Keratinocyte (primary cell): ENCODE measurements around the gene GOLIM4. TPM values are rescaled to one million over a fixed set of nuclear protein-coding genes. Genes with fewer than 3 reads are reported as not detected.

Experiments
- DNase-seq: peaks from one replicate; pipeline ENCODE4 v3.0.0-alpha.2; 2011; ENCODE audit warnings: low read depth, missing footprints, low spot score
- FAIRE-seq: peaks from 2 replicates; lab custom pipeline; 2011; peaks lifted over from hg19 to GRCh38; lab: Jason Lieb, UNC
- H2AFZ ChIP-seq: 2 replicates; pipeline ENCODE4 v1.6.0; 2012; ENCODE audit warnings: low read length, control low read depth, inconsistent platforms; ENCODE audit not compliant: control insufficient read depth
- H3K27ac ChIP-seq: 2 replicates; pipeline ENCODE4 v1.5.1; 2011; ENCODE audit warnings: low read length; ENCODE audit not compliant: control insufficient read depth, insufficient read depth
- H3K27me3 ChIP-seq: 3 replicates; pipeline ENCODE4 v1.6.0; 2011; ENCODE audit warnings: low read length; ENCODE audit not compliant: control insufficient read depth, insufficient read depth; ENCODE audit errors: extremely low read depth
- H3K36me3 ChIP-seq, 2 experiments: 2 replicates in 1 of 2; 3 replicates in 1 of 2; pipeline ENCODE4 v1.5.1; 2011; ENCODE audit warnings: low read length in 2 of 2, mild to moderate bottlenecking in 1 of 2; ENCODE audit not compliant: control insufficient read depth in 2 of 2, insufficient read depth in 2 of 2; ENCODE audit errors: extremely low read depth in 1 of 2
- H3K4me1 ChIP-seq: 3 replicates; pipeline ENCODE4 v1.5.1; 2011; ENCODE audit warnings: low read length; ENCODE audit not compliant: control insufficient read depth, insufficient read depth; ENCODE audit errors: extremely low read depth
- H3K4me2 ChIP-seq: 3 replicates; pipeline ENCODE4 v1.6.0; 2011; ENCODE audit warnings: low read depth, low read length; ENCODE audit not compliant: control insufficient read depth, insufficient read depth; ENCODE audit errors: extremely low read depth
- H3K4me3 ChIP-seq, 3 experiments: fragments of 200-600 bp in 1 of 3; sonication (generic) in 1 of 3; 2 replicates in 2 of 3; 3 replicates in 1 of 3; pipeline ENCODE4 v1.5.1; 2011 to 2016; ENCODE audit warnings: low read length in 3 of 3, mild to moderate bottlenecking in 3 of 3, control low read depth in 2 of 3, inconsistent platforms in 1 of 3, low read depth in 1 of 3, mixed read lengths in 1 of 3, mixed run types in 1 of 3, moderate library complexity in 1 of 3; ENCODE audit not compliant: control insufficient read depth in 2 of 3, insufficient read depth in 2 of 3; ENCODE audit errors: extremely low read depth in 1 of 3
- H3K79me2 ChIP-seq: 2 replicates; pipeline ENCODE4 v1.6.0; 2012; ENCODE audit warnings: low read length; ENCODE audit not compliant: control insufficient read depth, insufficient read depth
- H3K9ac ChIP-seq: 3 replicates; pipeline ENCODE4 v1.6.0; 2011; ENCODE audit warnings: low read length; ENCODE audit not compliant: control insufficient read depth, insufficient read depth; ENCODE audit errors: extremely low read depth
- H3K9me1 ChIP-seq: 3 replicates; pipeline ENCODE4 v1.6.0; 2011; ENCODE audit warnings: low read length; ENCODE audit not compliant: control insufficient read depth, insufficient read depth; ENCODE audit errors: extremely low read depth
- H3K9me3 ChIP-seq: 2 replicates; pipeline ENCODE4 v1.5.1; 2012; ENCODE audit warnings: low read depth, low read length; ENCODE audit not compliant: control insufficient read depth
- H4K20me1 ChIP-seq: 3 replicates; pipeline ENCODE4 v1.6.0; 2011; ENCODE audit warnings: low read length; ENCODE audit not compliant: control insufficient read depth, insufficient read depth; ENCODE audit errors: extremely low read depth
- EZH2 ChIP-seq: IDR thresholded peaks from one replicate; pipeline ENCODE4 v1.6.1; 2012; ENCODE audit warnings: inconsistent platforms, mild to moderate bottlenecking, low read length, moderate library complexity
- dilution Hi-C: fragments of 300-500 bp; cut with MboI; formaldehyde crosslinking; loops from one replicate; pipeline ENCODE4 v1.7.0; 2020; ENCODE audit warnings: low sequenced_read_pairs; ENCODE audit not compliant: extremely low pct_ligation_motif_present
- polyA plus RNA-seq, 5 experiments: library from polyadenylated mRNA; depleted of rRNA in 3 of 5; stranded (reverse) in 3 of 5; stranded (forward) in 1 of 5; unstranded in 1 of 5; fragments of >200 nt; gene quantifications; 1 replicate in 1 of 5; 2 replicates in 3 of 5; 3 replicates in 1 of 5; pipeline versions ENCODE4 v1.2.1 to v1.2.3, GENCODE V29; 2011 to 2012; ENCODE audit warnings: missing spikeins in 2 of 5, low read depth in 1 of 5, low replicate concordance in 1 of 5
- TF ChIP-seq, protein P1 (sequence below), 3 experiments: IDR thresholded peaks in 1 of 3; conservative IDR thresholded peaks in 1 of 3; optimal IDR thresholded peaks in 1 of 3; 2 replicates in 2 of 3; 3 replicates in 1 of 3; pipeline versions ENCODE3 to v1.5.1; 2011; ENCODE audit warnings: low read length in 3 of 3, mild to moderate bottlenecking in 3 of 3, moderate library complexity in 2 of 3, control low read depth in 1 of 3, inconsistent platforms in 1 of 3; ENCODE audit not compliant: insufficient read depth in 2 of 3; ENCODE audit errors: extremely low read depth in 1 of 3

The GOLIM4 gene
- polyA plus RNA-seq, 1 donor (not counting 4 experiments of a cell fraction or from before 2014, with no cell fraction given): 13.4 TPM

DNA sequence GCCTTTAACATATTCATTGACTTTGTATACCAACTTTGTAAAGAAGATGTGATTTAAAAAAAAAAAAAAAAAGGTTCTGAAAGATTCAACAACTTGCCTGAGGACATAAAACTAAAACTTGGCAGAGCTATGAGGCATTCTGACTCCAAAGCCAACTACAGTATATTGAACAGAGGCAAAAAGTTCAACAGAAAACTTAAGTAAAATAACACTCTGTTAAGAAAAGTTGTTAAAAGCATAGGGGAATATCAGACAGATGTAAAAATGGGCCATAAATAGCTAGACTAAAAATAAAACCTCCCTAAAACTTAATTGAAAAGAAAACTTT lies 23.4 kb downstream of the GOLIM4 start:
- FAIRE-seq: no peak

DNA sequence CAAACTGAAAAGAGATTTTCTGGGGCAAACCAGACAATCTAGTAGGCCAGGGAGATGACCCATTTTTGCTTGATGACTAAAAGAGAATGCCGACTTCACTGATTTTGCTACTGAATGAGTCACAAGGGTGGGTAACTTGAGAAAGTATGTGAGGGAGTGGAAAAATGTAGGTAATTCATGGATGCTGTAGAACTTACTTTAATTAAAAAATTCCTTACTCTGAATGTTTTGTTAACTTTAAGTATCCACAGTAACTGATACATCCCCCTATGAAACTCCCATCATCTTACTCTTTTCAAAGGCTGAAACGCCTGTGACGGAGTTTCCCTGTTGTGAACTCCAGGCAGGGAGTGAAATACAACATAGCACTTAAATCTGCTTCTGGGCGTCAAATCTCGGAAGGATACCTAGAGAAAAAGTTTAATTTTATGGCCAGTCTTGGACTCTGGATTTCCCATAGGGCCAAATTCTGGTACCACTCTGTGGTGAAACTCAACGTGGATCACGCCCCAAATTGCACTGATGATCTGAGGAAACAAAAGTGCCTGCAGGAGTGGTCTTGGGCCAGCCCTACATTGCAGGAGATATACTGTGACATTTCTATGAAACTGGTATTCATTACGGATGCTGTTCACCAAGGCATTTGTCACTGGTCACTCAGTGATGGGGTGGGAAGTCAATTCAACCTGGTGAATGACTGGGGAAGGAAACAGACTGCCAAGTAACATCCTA lies 24.0 kb downstream of the GOLIM4 start:
- H3K27me3 ChIP-seq: no peaks in the 10 kb centered on the region
- H3K79me2 ChIP-seq: peaks cover 12% of the 10 kb centered on the region
- peak; percentile 85 for FAIRE-seq
- DNase-seq: peak; percentile 59
- peak overlapping the region; percentile 50 for H2AFZ ChIP-seq
- no peaks in the 10 kb centered on the region for H4K20me1 ChIP-seq
- no peaks in the 10 kb centered on the region for H3K9me3 ChIP-seq
- peak overlapping the region; percentile 87 for H3K4me2 ChIP-seq
- H3K9ac ChIP-seq: peak overlapping the region; percentile 60
- H3K4me1 ChIP-seq: peaks cover 21% of the 10 kb centered on the region
- H3K36me3 ChIP-seq: no peaks in the 10 kb centered on the region
- TF ChIP-seq EZH2: no peak
- TF ChIP-seq, protein P1, sequence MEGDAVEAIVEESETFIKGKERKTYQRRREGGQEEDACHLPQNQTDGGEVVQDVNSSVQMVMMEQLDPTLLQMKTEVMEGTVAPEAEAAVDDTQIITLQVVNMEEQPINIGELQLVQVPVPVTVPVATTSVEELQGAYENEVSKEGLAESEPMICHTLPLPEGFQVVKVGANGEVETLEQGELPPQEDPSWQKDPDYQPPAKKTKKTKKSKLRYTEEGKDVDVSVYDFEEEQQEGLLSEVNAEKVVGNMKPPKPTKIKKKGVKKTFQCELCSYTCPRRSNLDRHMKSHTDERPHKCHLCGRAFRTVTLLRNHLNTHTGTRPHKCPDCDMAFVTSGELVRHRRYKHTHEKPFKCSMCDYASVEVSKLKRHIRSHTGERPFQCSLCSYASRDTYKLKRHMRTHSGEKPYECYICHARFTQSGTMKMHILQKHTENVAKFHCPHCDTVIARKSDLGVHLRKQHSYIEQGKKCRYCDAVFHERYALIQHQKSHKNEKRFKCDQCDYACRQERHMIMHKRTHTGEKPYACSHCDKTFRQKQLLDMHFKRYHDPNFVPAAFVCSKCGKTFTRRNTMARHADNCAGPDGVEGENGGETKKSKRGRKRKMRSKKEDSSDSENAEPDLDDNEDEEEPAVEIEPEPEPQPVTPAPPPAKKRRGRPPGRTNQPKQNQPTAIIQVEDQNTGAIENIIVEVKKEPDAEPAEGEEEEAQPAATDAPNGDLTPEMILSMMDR (optimal IDR thresholded peaks at IDR 0.05 in 1 of 3, IDR thresholded peaks at IDR 0.05 in 1 of 3, conservative IDR thresholded peaks at IDR 0.05 in 1 of 3; ENCODE audit: extremely low read depth in 1 of 3, insufficient read depth in 2 of 3, low read length in 3 of 3): no peak
- dilution Hi-C loops: no loop called here
- peak overlapping the region in 2 of 3 experiments; percentile 36 to 47 for H3K4me3 ChIP-seq
- H3K27ac ChIP-seq: peak overlapping the region; percentile 80
- H3K9me1 ChIP-seq: no peaks in the 10 kb centered on the region

More for the DNA sequence above, 23.4 kb downstream of the GOLIM4 start:
- H3K27me3 ChIP-seq: no peaks in the 10 kb centered on the region
- H3K9me3 ChIP-seq: no peaks in the 10 kb centered on the region
- DNase-seq: no peak
- H3K9ac ChIP-seq: peak overlapping the region; percentile 60
- H3K4me3 ChIP-seq: no peak overlapping the region
- H3K79me2 ChIP-seq: peaks cover 15% of the 10 kb centered on the region
- no peaks in the 10 kb centered on the region for H4K20me1 ChIP-seq
- peak overlapping the region; percentile 87 for H3K4me2 ChIP-seq
- peak overlapping the region; percentile 80 for H3K27ac ChIP-seq
- TF ChIP-seq EZH2: no peak
- TF ChIP-seq, protein P1 (optimal IDR thresholded peaks at IDR 0.05 in 1 of 3, IDR thresholded peaks at IDR 0.05 in 1 of 3, conservative IDR thresholded peaks at IDR 0.05 in 1 of 3; ENCODE audit: extremely low read depth in 1 of 3, insufficient read depth in 2 of 3, low read length in 3 of 3): no peak
- H2AFZ ChIP-seq: no peak overlapping the region
- no peaks in the 10 kb centered on the region for H3K36me3 ChIP-seq
- no peaks in the 10 kb centered on the region for H3K9me1 ChIP-seq
- dilution Hi-C loops: no loop called here
- peaks cover 27% of the 10 kb centered on the region for H3K4me1 ChIP-seq
